Heart left ventricle (tissue), 16 donors: ENCODE data around the gene SLC39A10. TPM values are rescaled to one million over a fixed set of nuclear protein-coding genes. Genes with fewer than 3 reads are reported as not detected.

Source experiments
- ATAC-seq, 4 donors: fragments of 200-7000 bp; cut with Tn5 transposase; one replicate each; pipeline ENCODE4 v1.9.1; 2020 to 2022; ENCODE audit warnings: moderate library complexity in 4 of 4, mild to moderate bottlenecking in 3 of 4, moderate number of reproducible peaks in 1 of 4
- DNase-seq, 5 donors: peaks; one replicate each; pipeline ENCODE4 v3.0.0-alpha.2; 2020
- H3K27ac ChIP-seq, 12 donors: fragments of 200-600 bp; sonication (generic) in 4 of 12; one replicate each; pipeline versions ENCODE4 v1.5.0 to v1.8.0; 2016 to 2022; ENCODE audit warnings: mild to moderate bottlenecking in 2 of 12
- H3K27me3 ChIP-seq, 9 donors: fragments of 200-600 bp; sonication (generic) in 2 of 9; one replicate each; pipeline versions ENCODE4 v1.5.1 to v1.8.0; 2016 to 2022; ENCODE audit warnings: mild to moderate bottlenecking in 3 of 9
- H3K36me3 ChIP-seq, 9 donors: fragments of 200-600 bp; sonication (generic) in 2 of 9; one replicate each; pipeline versions ENCODE4 v1.5.0 to v1.8.0; 2018 to 2022; ENCODE audit warnings: mild to moderate bottlenecking in 2 of 9
- H3K4me1 ChIP-seq, 12 donors: fragments of 200-600 bp; sonication (generic) in 4 of 12; one replicate each; pipeline versions ENCODE4 v1.5.0 to v1.8.0; 2016 to 2022; ENCODE audit warnings: mild to moderate bottlenecking in 3 of 12
- H3K4me3 ChIP-seq, 12 donors: fragments of 200-600 bp; sonication (generic) in 4 of 12; one replicate each; pipeline versions ENCODE4 v1.5.0 to v1.8.0; 2017 to 2022; ENCODE audit warnings: mild to moderate bottlenecking in 9 of 12, moderate library complexity in 4 of 12
- H3K9me3 ChIP-seq, 12 donors: fragments of 200-600 bp; sonication (generic) in 4 of 12; one replicate each; pipeline versions ENCODE4 v1.5.0 to v1.8.0; 2016 to 2022; ENCODE audit warnings: mild to moderate bottlenecking in 1 of 12
- CTCF ChIP-seq, 12 donors: fragments of 200-600 bp; sonication (generic) in 4 of 12; IDR thresholded peaks; one replicate each; pipeline versions ENCODE4 v1.5.0 to v1.8.0; 2018 to 2022; ENCODE audit warnings: antibody characterized with exemption in 12 of 12, mild to moderate bottlenecking in 5 of 12
- POLR2A ChIP-seq, 2 donors: fragments of 450-650 bp; IDR thresholded peaks; one replicate each; pipeline ENCODE4 v1.6.1; 2017; ENCODE audit warnings: antibody characterized with exemption in 2 of 2, mild to moderate bottlenecking in 2 of 2, moderate library complexity in 2 of 2
- whole genome bisulfite sequencing, 4 donors: extraction: QIAGEN DNeasy Blood & Tissue Kit in 2 of 4; methylation state at CpG; one replicate each; pipeline versions ENCODE4 v1.1.5 to v1.1.7; 2013 to 2018; 5-methylcytosine and 5-hydroxymethylcytosine counted together
- intact Hi-C, 10 donors: fragments of 100-400 bp; cut with DNase I; formaldehyde crosslinking; loops; one replicate each; pipeline versions ENCODE4 v1.11.1 to v1.14.2; 2022
- polyA plus RNA-seq, 2 donors: library from polyadenylated mRNA; stranded (reverse); fragments of 200-250 nt; gene quantifications; one replicate each; pipeline ENCODE4 v1.2.3, GENCODE V29; 2013
- total RNA-seq, 9 donors: library from RNA; depleted of rRNA in 2 of 9; stranded (reverse); fragments of >200 nt in 2 of 9; fragmentation: NEBNext Ultra II Directional in 3 of 9; extraction: Animal tissue kit (Norgen Biotek cat#: 25700) in 3 of 9; gene quantifications; one replicate each; pipeline versions ENCODE4 v1.1.0 to v1.2.4, GENCODE V29; 2016 to 2023
- donor health status: ischemic (EF 13 %, LVEDD 7.1; RV severe dilation, severe dysfunction).
- donor health status: healthy with polysubstance abuse.
- donor health status: DM: no; HTN: yes; CAD: no.
- donor health status: DM: no; HTN: no; CAD: no.
- donor health status: ischemic (EF 25% LVEDD 6.9; RV normal size, moderate dysfunction).
- donor health status: ischemic (EF 25% LVEDD 5.7; RV mildly dilated, moderate dysfunction).
- donor health status: healthy.
- donor health status: DM: yes; HTN: yes; CAD: no.
- donor health status: ischemic (EF 35%, LVEDD 5.7; RV mildly dilated, moderate dysfunction).
- donor health status: nonischemic (EF 11% LVEDD 7.7; RV severe dilation, severe dysfunction).
- donor health status: DM: yes; HTN: yes; CAD: no.
- donor health status: PGD.
- donor health status: ischemic (EF 29% LVEDD 5.4; RV normal size, mild dysfunction).
- donor health status: nonischemic (EF 23%, LVEDD 6.1; RV moderate dilation, normal function).

SLC39A10 gene
- total and polyA plus RNA-seq, 11 donors: 3.1 to 18.2 (median 9.2) TPM

DNA sequence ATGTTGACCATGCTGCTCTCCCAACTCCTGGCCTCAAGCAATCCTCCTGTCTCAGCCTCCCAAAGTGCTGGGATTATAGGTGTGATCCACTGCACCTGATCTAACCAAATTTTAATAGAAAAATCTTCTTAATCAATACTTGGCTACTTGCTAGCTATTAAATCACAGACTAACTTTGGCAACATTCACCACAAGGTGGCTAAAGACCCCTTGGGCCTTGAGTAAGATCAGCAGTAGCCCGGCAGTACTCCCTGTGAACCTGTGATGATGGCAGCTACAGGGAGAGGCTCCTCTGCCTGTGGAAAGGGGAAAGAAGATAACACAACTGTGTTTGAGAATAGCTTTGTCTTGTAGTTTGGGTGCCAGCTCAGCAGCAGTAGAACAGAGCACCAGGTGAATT is 102.9 kb downstream of the SLC39A10 start:
- DNase-seq (no peak), ATAC-seq (no peak)
- Histone ChIP-seq H3K27ac (no peak overlapping the region), H3K4me3 (no peak overlapping the region), H3K27me3 (no peaks in the 10 kb centered on the region), H3K36me3 (no peaks in the 10 kb centered on the region), H3K9me3 (peaks cover 0 to 31% (median 9%) of the 10 kb centered on the region in 12 donors), H3K4me1 (no peaks in the 10 kb centered on the region)
- WGBS, 4 donors: 86 to 100% (median 93%) methylated on average over 1 of the region's 1 CpG
- TF ChIP-seq CTCF (IDR thresholded peaks at IDR 0.05) (no peak), POLR2A (IDR thresholded peaks at IDR 0.05) (no peak)
- intact Hi-C loops: no loop called here

- Histone ChIP-seq H3K36me3 (no peaks in the 10 kb centered on the region), H3K27ac (no peak overlapping the region), H3K9me3 (peaks cover 0 to 43% (median 15%) of the 10 kb centered on the region in 12 donors), H3K4me1 (no peaks in the 10 kb centered on the region), H3K4me3 (no peak overlapping the region), H3K27me3 (no peaks in the 10 kb centered on the region)
- no peak for DNase-seq
- intact Hi-C loops: no loop called here
- no peak for TF ChIP-seq POLR2A (IDR thresholded peaks at IDR 0.05)
- ATAC-seq: no peak
Observed at GRCh38 chr2:195763866-195764265, 106.8 kb downstream of the SLC39A10 start.

DNA sequence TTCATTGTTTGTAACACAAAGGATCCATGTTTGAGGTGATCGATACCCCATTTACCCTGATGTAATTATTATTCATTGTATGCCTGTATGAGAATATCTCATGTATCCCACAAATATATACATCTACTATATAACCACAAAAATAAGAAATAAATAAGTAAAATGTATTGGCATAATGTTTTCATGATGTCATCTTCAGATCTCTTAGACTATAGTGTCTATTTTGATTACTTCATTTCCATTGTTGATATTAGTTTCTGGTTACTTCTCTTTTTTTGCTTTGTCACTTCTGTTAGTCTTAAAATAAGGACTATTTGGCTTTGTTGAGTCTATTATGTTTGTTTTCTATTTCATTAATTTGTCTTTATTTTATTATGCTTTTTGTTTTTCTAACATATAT is 109.7 kb downstream of the SLC39A10 start:
- TF ChIP-seq CTCF (IDR thresholded peaks at IDR 0.05): no peak
- no peak for TF ChIP-seq POLR2A (IDR thresholded peaks at IDR 0.05)
- no peak for DNase-seq
- H3K36me3 ChIP-seq: no peaks in the 10 kb centered on the region
- WGBS, 4 donors: 95 to 100% (median 97%) methylated on average over 1 of the region's 1 CpG
- intact Hi-C loops: no loop called here
- H3K4me3 ChIP-seq: no peak overlapping the region
- H3K27me3 ChIP-seq: no peaks in the 10 kb centered on the region
- no peak overlapping the region for H3K27ac ChIP-seq
- H3K9me3 ChIP-seq: peaks cover 0 to 32% (median 15%) of the 10 kb centered on the region in 12 donors
- ATAC-seq: no peak
- no peaks in the 10 kb centered on the region for H3K4me1 ChIP-seq

GRCh38 chr2:195768431-195768830 is 111.4 kb downstream of the SLC39A10 start:
- Histone ChIP-seq H3K27ac (no peak overlapping the region), H3K36me3 (no peaks in the 10 kb centered on the region), H3K9me3 (peaks cover 0 to 27% (median 11%) of the 10 kb centered on the region in 12 donors), H3K4me1 (no peaks in the 10 kb centered on the region), H3K4me3 (no peak overlapping the region), H3K27me3 (no peaks in the 10 kb centered on the region)
- ATAC-seq: no peak
- intact Hi-C loops: no loop called here
- WGBS, 4 donors: 78 to 86% (median 81%) methylated on average over 2 of the region's 2 CpGs
- DNase-seq: no peak
- TF ChIP-seq POLR2A (IDR thresholded peaks at IDR 0.05) (no peak), CTCF (IDR thresholded peaks at IDR 0.05) (no peak)

GRCh38 chr2:195769975-195770374 is 112.9 kb downstream of the SLC39A10 start:
- H3K9me3 ChIP-seq: peaks cover 0 to 14% (median 4%) of the 10 kb centered on the region in 12 donors
- DNase-seq: no peak
- intact Hi-C loops: no loop called here
- H3K36me3 ChIP-seq: no peaks in the 10 kb centered on the region
- no peaks in the 10 kb centered on the region for H3K4me1 ChIP-seq
- no peak overlapping the region for H3K27ac ChIP-seq
- no peaks in the 10 kb centered on the region for H3K27me3 ChIP-seq
- no peak overlapping the region for H3K4me3 ChIP-seq
- ATAC-seq: no peak
- TF ChIP-seq POLR2A (IDR thresholded peaks at IDR 0.05): no peak
- TF ChIP-seq CTCF (IDR thresholded peaks at IDR 0.05): no peak
